PFSK-1 (cell line): ENCODE results near the gene PRSS27.

Experiments
- POLR2AphosphoS5 ChIP-seq: IDR thresholded peaks from 2 replicates; pipeline ENCODE4 v1.6.1; 2012; ENCODE audit warnings: low read depth, mild to moderate bottlenecking, control low read depth, low read length, moderate library complexity
- SIN3A ChIP-seq: IDR thresholded peaks from 2 replicates; pipeline ENCODE4 v1.6.1; 2012; ENCODE audit warnings: mild to moderate bottlenecking, low read length, moderate library complexity, borderline replicate concordance; ENCODE audit not compliant: insufficient read depth
- TF ChIP-seq, protein P1 (sequence below), 2 experiments: IDR thresholded peaks; 2 replicates each; pipeline versions ENCODE4 v1.6.1 to v1.8.0; 2011 to 2012; ENCODE audit warnings: low read depth in 2 of 2, low read length in 2 of 2, control low read depth in 1 of 2, inconsistent platforms in 1 of 2, mild to moderate bottlenecking in 1 of 2, moderate library complexity in 1 of 2; ENCODE audit not compliant: insufficient read depth in 1 of 2

- TF ChIP-seq POLR2AphosphoS5 (no peak), SIN3A (no peak)
- TF ChIP-seq, protein P1, sequence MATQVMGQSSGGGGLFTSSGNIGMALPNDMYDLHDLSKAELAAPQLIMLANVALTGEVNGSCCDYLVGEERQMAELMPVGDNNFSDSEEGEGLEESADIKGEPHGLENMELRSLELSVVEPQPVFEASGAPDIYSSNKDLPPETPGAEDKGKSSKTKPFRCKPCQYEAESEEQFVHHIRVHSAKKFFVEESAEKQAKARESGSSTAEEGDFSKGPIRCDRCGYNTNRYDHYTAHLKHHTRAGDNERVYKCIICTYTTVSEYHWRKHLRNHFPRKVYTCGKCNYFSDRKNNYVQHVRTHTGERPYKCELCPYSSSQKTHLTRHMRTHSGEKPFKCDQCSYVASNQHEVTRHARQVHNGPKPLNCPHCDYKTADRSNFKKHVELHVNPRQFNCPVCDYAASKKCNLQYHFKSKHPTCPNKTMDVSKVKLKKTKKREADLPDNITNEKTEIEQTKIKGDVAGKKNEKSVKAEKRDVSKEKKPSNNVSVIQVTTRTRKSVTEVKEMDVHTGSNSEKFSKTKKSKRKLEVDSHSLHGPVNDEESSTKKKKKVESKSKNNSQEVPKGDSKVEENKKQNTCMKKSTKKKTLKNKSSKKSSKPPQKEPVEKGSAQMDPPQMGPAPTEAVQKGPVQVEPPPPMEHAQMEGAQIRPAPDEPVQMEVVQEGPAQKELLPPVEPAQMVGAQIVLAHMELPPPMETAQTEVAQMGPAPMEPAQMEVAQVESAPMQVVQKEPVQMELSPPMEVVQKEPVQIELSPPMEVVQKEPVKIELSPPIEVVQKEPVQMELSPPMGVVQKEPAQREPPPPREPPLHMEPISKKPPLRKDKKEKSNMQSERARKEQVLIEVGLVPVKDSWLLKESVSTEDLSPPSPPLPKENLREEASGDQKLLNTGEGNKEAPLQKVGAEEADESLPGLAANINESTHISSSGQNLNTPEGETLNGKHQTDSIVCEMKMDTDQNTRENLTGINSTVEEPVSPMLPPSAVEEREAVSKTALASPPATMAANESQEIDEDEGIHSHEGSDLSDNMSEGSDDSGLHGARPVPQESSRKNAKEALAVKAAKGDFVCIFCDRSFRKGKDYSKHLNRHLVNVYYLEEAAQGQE (IDR thresholded peaks at IDR 0.05; ENCODE audit: insufficient read depth in 1 of 2, low read depth in 2 of 2, low read length in 2 of 2), result no peak
Observed at GRCh38 chr16:2768403-2769089, 48.5 kb upstream of the PRSS27 start.
